ENCODE results near the gene GOLGA5.
"Not testable (repeated sequence)": the region's sequence is repeated elsewhere in the genome, so short reads cannot be mapped to it uniquely, and the experiment has no call there.

DNA sequence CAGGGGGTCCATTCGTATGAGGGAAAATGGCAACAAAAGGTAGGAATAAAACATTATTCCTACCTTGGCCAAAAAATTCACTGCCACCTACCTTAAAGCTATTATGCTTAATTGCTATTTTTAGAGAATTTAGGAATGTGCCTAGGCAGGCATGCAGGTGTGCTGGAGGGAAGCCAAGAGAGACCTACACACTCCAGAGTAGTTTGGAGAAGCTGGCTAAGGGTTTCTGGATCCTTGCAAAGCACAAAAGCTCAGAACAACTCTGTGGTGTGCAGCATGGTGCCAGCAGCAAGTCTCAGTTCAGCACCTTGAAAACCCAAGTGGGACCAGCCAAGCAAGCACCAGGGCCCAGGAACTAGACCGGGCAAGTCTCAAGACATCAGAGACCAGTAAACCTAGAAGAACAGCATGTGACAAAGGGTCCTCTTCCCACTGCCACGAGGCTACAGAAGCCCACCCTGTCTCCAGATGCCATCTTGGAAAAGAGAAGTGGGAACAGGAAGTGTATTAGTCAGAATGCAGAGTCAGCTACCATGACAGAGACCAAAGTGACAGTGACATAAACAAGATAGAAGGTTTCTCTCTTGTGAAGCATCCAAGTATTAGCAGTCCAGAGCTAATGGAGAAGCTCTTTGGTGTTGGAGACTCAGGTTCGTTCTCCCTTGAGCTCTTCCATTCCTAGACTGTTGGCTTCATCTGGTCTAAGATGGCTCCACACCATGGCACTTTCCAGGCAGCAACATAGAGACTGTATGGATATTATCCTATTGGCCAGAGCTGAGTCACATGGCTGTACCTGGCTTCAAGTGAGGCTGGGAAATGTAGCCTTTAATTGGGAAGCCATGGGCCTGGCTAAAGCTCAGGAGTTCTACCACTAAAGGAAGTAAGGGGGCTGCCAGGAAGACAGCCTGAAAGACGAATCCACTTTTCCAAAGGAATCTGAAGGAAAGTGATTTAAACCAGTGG, 30.2 kb upstream of the GOLGA5 start:
- TF ChIP-seq, protein P1, sequence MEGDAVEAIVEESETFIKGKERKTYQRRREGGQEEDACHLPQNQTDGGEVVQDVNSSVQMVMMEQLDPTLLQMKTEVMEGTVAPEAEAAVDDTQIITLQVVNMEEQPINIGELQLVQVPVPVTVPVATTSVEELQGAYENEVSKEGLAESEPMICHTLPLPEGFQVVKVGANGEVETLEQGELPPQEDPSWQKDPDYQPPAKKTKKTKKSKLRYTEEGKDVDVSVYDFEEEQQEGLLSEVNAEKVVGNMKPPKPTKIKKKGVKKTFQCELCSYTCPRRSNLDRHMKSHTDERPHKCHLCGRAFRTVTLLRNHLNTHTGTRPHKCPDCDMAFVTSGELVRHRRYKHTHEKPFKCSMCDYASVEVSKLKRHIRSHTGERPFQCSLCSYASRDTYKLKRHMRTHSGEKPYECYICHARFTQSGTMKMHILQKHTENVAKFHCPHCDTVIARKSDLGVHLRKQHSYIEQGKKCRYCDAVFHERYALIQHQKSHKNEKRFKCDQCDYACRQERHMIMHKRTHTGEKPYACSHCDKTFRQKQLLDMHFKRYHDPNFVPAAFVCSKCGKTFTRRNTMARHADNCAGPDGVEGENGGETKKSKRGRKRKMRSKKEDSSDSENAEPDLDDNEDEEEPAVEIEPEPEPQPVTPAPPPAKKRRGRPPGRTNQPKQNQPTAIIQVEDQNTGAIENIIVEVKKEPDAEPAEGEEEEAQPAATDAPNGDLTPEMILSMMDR (conservative IDR thresholded peaks at IDR 0.05): not testable (repeated sequence)
- not testable (repeated sequence) for TF ChIP-seq ZFX (IDR thresholded peaks at IDR 0.05)
